ENCODE results near the gene PGPEP1. TPM values are rescaled to one million over a fixed set of nuclear protein-coding genes. Genes with fewer than 3 reads are reported as not detected.
A peak's percentile ranks its signal among the peaks of the same experiment; 100 is the strongest.

The PGPEP1 gene
- total RNA-seq, 2 donors from 2014 or later, result 23.7 TPM

- H3K4me1 ChIP-seq (ENCODE audit: control insufficient read depth in 1 of 2, low read depth in 2 of 2), result peaks cover 52 to 89% of the 10 kb centered on the region in 2 donors
- H3K27me3 ChIP-seq (replicated peaks; ENCODE audit: insufficient read depth), result no peaks in the 10 kb centered on the region
- peak; percentile 48 for ATAC-seq (ENCODE audit: insufficient number of reproducible peaks, low FRiP score, low read depth)
- H3K36me3 ChIP-seq, result no peaks in the 10 kb centered on the region
- TF ChIP-seq CTCF (IDR thresholded peaks at IDR 0.05), result no peak
- DNase-seq (ENCODE audit: low spot score), result peak; percentile 69
- H3K27ac ChIP-seq, result peak overlapping the region; percentile 86 to 99
- H3K9me3 ChIP-seq, result no peaks in the 10 kb centered on the region
- peak overlapping the region; percentile 68 for H3K4me3 ChIP-seq
These were observed 35.7 kb upstream of the PGPEP1 start for GRCh38 chr19:18304458-18305310.

GRCh38 chr19:18306209-18306887 lies 34.0 kb upstream of the PGPEP1 start:
- H3K4me3 ChIP-seq, result peak overlapping the region; percentile 37

GRCh38 chr19:18306888-18307260 lies 33.5 kb upstream of the PGPEP1 start:
- Histone ChIP-seq H3K4me1 (ENCODE audit: control insufficient read depth in 1 of 2, low read depth in 2 of 2) (peaks cover 45 to 69% of the 10 kb centered on the region in 2 donors), H3K27me3 (replicated peaks; ENCODE audit: insufficient read depth) (no peaks in the 10 kb centered on the region), H3K4me3 (peak overlapping the region; percentile 37), H3K36me3 (no peaks in the 10 kb centered on the region), H3K9me3 (no peaks in the 10 kb centered on the region), H3K27ac (peak overlapping the region; percentile 86 to 99)
- ATAC-seq (ENCODE audit: insufficient number of reproducible peaks, low FRiP score, low read depth), result no peak
- no peak for DNase-seq (ENCODE audit: low spot score)
- TF ChIP-seq CTCF (IDR thresholded peaks at IDR 0.05), result no peak

More at GRCh38 chr19:18306209-18306887, 34.0 kb upstream of the PGPEP1 start:
- H3K27me3 ChIP-seq (replicated peaks; ENCODE audit: insufficient read depth), result no peaks in the 10 kb centered on the region
- no peak for DNase-seq (ENCODE audit: low spot score)
- no peaks in the 10 kb centered on the region for H3K36me3 ChIP-seq
- no peak for TF ChIP-seq CTCF (IDR thresholded peaks at IDR 0.05)
- no peaks in the 10 kb centered on the region for H3K9me3 ChIP-seq
- peaks cover 45 to 74% of the 10 kb centered on the region in 2 donors for H3K4me1 ChIP-seq (ENCODE audit: control insufficient read depth in 1 of 2, low read depth in 2 of 2)
- H3K27ac ChIP-seq, result peak overlapping the region; percentile 86 to 99
- no peak for ATAC-seq (ENCODE audit: insufficient number of reproducible peaks, low FRiP score, low read depth)

GRCh38 chr19:18307271-18307681 lies 33.1 kb upstream of the PGPEP1 start:
- Histone ChIP-seq H3K9me3 (no peaks in the 10 kb centered on the region), H3K4me3 (peak overlapping the region; percentile 37), H3K27me3 (replicated peaks; ENCODE audit: insufficient read depth) (no peaks in the 10 kb centered on the region), H3K4me1 (ENCODE audit: control insufficient read depth in 1 of 2, low read depth in 2 of 2) (peaks cover 45 to 68% of the 10 kb centered on the region in 2 donors), H3K27ac (peak overlapping the region; percentile 86 to 99), H3K36me3 (no peaks in the 10 kb centered on the region)
- no peak for ATAC-seq (ENCODE audit: insufficient number of reproducible peaks, low FRiP score, low read depth)
- TF ChIP-seq CTCF (IDR thresholded peaks at IDR 0.05), result peak; percentile 25
- no peak for DNase-seq (ENCODE audit: low spot score)

Data from thoracic aorta (tissue), 2 donors.